K562 (cell line): ENCODE results near the gene PRIM1. TPM values are rescaled to one million over a fixed set of nuclear protein-coding genes. Genes with fewer than 3 reads are reported as not detected.

Experiments
- ARID1B ChIP-seq: fragments of 450-650 bp; IDR thresholded peaks from 2 replicates; pipeline ENCODE4 v1.6.1; 2016; ENCODE audit warnings: antibody characterized with exemption, mild to moderate bottlenecking, inconsistent platforms
- ATF6 ChIP-seq: sonication (generic); formaldehyde crosslinking; IDR thresholded peaks from 2 replicates; pipeline ENCODE4 v1.4.0; 2020; ENCODE audit warnings: mild to moderate bottlenecking, missing genetic modification reagents
- CEBPB ChIP-seq: fragments of 450-650 bp; IDR thresholded peaks from 2 replicates; pipeline ENCODE4 v1.6.1; 2016; ENCODE audit warnings: missing genetic modification characterization, missing compliant biosample characterization
- ETS1 ChIP-seq: conservative IDR thresholded peaks from 2 replicates; pipeline ENCODE4 v1.6.1; 2011; ENCODE audit warnings: low read depth, mild to moderate bottlenecking, low read length; ENCODE audit not compliant: control insufficient read depth
- FOSL1 ChIP-seq: fragments of 200-800 bp; sonication (Bioruptor generic); conservative IDR thresholded peaks from 2 replicates; pipeline ENCODE4 v1.6.1; 2016; ENCODE audit warnings: missing genetic modification characterization, missing compliant biosample characterization
- HBP1 ChIP-seq: fragments of 450-650 bp; formaldehyde crosslinking; IDR thresholded peaks from 2 replicates; pipeline ENCODE4 v1.4.0; 2022; ENCODE audit warnings: missing genetic modification characterization
- HDAC6 ChIP-seq: IDR thresholded peaks from 2 replicates; pipeline ENCODE4 v1.6.1; 2012; ENCODE audit warnings: low read depth, mild to moderate bottlenecking, control low read depth, inconsistent platforms, low read length, moderate library complexity
- MAFK ChIP-seq: IDR thresholded peaks from 2 replicates; pipeline ENCODE4 v1.6.1; 2011; ENCODE audit warnings: low read length, improper control_type of control experiment
- MCM7 ChIP-seq, 2 experiments: fragments of 450-650 bp; IDR thresholded peaks; 2 replicates each; pipeline ENCODE4 v1.6.1; 2016 to 2018
- STAT5B ChIP-seq: fragments of 250-450 bp; sonication (Bioruptor Pico); IDR thresholded peaks from 2 replicates; pipeline ENCODE4 v1.8.0; 2021; ENCODE audit warnings: mild to moderate bottlenecking, inconsistent platforms
- XRCC3 ChIP-seq: fragments of 450-650 bp; IDR thresholded peaks from 2 replicates; pipeline ENCODE4 v1.6.1; 2017; ENCODE audit warnings: mild to moderate bottlenecking, moderate library complexity
- ZNF165 ChIP-seq: fragments of 250-450 bp; sonication (Bioruptor Pico); IDR thresholded peaks from 2 replicates; pipeline ENCODE4 v1.4.0; 2020; ENCODE audit warnings: borderline replicate concordance
- ZNF707 ChIP-seq: fragments of 250-450 bp; sonication (Bioruptor Pico); conservative IDR thresholded peaks from 2 replicates; pipeline ENCODE4 v1.8.0; 2022; ENCODE audit warnings: inconsistent platforms, mild to moderate bottlenecking, moderate library complexity
- polyA plus RNA-seq, 8 experiments: library from polyadenylated mRNA; depleted of rRNA in 4 of 8; stranded (reverse) in 5 of 8; unstranded in 3 of 8; fragments of >200 nt; fragmentation: Nextera tagmentation in 2 of 8; fragmentation: Illumina TruSeq in 1 of 8; extraction: Ambion mirVana in 2 of 8; extraction: Trizol in 1 of 8; gene quantifications; 2 replicates each; pipeline versions ENCODE4 v1.2.1 to v1.2.3, GENCODE V29; 2011 to 2014; ENCODE audit warnings: inconsistent platforms in 1 of 8, missing spikeins in 1 of 8
- total RNA-seq, 7 experiments: library from RNA; depleted of rRNA in 6 of 7; stranded (reverse); fragments of >200 nt in 6 of 7; fragmentation: Illumina TruSeq in 2 of 7; extraction: Trizol in 2 of 7; gene quantifications; 2 replicates each; pipeline versions ENCODE4 v1.2.1 to v1.2.3, GENCODE V29; 2011 to 2021; ENCODE audit warnings: low replicate concordance in 1 of 7
- TF ChIP-seq, protein P1 (sequence below): fragments of 250-450 bp; sonication (Bioruptor Pico); IDR thresholded peaks from 2 replicates; pipeline ENCODE4 v1.8.0; 2021; ENCODE audit warnings: moderate library complexity, mild to moderate bottlenecking, inconsistent platforms
- TF ChIP-seq, protein P2 (sequence below): sonication (generic); formaldehyde crosslinking; IDR thresholded peaks from 2 replicates; pipeline ENCODE4 v1.8.0; 2022; ENCODE audit warnings: mild to moderate bottlenecking, low read depth, missing genetic modification reagents

PRIM1 gene
- total and polyA plus RNA-seq, 9 of the 15 experiments (the other 6 are each of a cell fraction or from before 2014, with no cell fraction given), result 67.2 to 179 (median 140) TPM

DNA sequence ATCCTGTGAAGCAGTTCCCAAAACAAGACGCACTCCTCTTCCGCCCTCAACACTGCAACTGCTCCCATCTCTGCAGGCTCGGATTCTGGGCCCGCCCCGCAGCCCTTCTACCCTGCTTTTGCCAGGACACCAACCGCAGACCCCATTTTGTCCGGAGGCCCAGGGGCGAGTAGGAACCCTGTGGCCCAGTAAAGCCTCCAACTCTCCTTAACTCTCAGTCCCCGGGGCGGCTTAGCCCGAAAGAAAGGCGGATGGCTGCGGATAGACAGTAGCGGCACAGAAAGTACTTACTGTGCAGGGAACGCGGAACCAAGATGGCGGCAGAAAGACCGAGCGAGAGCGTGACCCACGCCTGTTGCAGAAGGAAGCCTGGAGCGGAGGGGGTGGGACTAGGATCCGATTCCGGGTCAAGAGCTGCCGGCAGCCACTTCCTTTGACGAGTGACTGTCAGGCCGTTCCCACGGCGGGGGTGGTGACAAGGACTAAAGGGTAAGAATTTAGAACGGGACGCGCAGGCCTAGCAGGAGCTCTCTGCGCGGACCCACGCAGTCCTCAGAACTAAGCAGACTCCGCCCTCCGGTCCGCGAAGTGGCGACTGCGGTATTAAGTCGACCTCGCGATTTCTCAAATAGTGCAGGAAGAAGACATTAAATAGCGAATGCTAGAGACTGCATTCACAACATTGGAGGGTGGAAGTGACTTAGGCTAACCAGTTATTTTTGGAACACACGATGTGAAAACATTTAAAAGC, 27.0 kb downstream of the PRIM1 start, which contains the start of gene NACA (continued):
- TF ChIP-seq STAT5B (CRISPR knock-in tag) (no peak), ZNF165 (CRISPR knock-in tag) (no peak), HDAC6 (no peak), MCM7 (IDR thresholded peaks at IDR 0.05) (0 out of 4 replicates have a peak, but pooled peaks of 1 of the 2 experiments have one; percentile 63), MAFK (no peak), ZNF707 (CRISPR knock-in tag) (no peak; the same call in 1 of the 2 replicates), CEBPB (no peak), ETS1 (0 out of 2 replicates have a peak, but pooled peaks have one; percentile 30), HBP1 (no peak), XRCC3 (no peak), FOSL1 (peak; percentile 55), ARID1B (no peak), ATF6 (CRISPR knock-in tag) (0 out of 2 replicates have a peak, but pooled peaks have one; percentile 73)
- TF ChIP-seq, protein P1, sequence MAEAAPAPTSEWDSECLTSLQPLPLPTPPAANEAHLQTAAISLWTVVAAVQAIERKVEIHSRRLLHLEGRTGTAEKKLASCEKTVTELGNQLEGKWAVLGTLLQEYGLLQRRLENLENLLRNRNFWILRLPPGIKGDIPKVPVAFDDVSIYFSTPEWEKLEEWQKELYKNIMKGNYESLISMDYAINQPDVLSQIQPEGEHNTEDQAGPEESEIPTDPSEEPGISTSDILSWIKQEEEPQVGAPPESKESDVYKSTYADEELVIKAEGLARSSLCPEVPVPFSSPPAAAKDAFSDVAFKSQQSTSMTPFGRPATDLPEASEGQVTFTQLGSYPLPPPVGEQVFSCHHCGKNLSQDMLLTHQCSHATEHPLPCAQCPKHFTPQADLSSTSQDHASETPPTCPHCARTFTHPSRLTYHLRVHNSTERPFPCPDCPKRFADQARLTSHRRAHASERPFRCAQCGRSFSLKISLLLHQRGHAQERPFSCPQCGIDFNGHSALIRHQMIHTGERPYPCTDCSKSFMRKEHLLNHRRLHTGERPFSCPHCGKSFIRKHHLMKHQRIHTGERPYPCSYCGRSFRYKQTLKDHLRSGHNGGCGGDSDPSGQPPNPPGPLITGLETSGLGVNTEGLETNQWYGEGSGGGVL, result no peak
- TF ChIP-seq, protein P2, sequence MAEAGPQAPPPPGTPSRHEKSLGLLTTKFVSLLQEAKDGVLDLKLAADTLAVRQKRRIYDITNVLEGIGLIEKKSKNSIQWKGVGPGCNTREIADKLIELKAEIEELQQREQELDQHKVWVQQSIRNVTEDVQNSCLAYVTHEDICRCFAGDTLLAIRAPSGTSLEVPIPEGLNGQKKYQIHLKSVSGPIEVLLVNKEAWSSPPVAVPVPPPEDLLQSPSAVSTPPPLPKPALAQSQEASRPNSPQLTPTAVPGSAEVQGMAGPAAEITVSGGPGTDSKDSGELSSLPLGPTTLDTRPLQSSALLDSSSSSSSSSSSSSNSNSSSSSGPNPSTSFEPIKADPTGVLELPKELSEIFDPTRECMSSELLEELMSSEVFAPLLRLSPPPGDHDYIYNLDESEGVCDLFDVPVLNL (CRISPR knock-in tag), result no peak
